HepG2 (cell line): Measurements from ENCODE around the gene CTDNEP1. TPM values are rescaled to one million over a fixed set of nuclear protein-coding genes. Genes with fewer than 3 reads are reported as not detected.
A peak's percentile ranks its signal among the peaks of the same experiment; 100 is the strongest.

Source experiments
- AGO2 ChIP-seq: fragments of 200-400 bp; formaldehyde crosslinking; optimal IDR thresholded peaks from 2 replicates; pipeline ENCODE3; 2017; ENCODE audit warnings: mild to moderate bottlenecking, low read depth, low read length, moderate library complexity
- ARHGAP35 ChIP-seq: sonication (generic); formaldehyde crosslinking; IDR thresholded peaks from 2 replicates; pipeline ENCODE4 v1.9.0; 2022; ENCODE audit warnings: mild to moderate bottlenecking, inconsistent platforms, moderate library complexity, missing genetic modification reagents, borderline replicate concordance
- ARID3A ChIP-seq: IDR thresholded peaks from 2 replicates; pipeline ENCODE4 v1.6.1; 2012; ENCODE audit warnings: low read depth, low read length, improper control_type of control experiment
- HES4 ChIP-seq: sonication (generic); formaldehyde crosslinking; IDR thresholded peaks from 2 replicates; pipeline ENCODE4 v1.9.0; 2021; ENCODE audit warnings: mild to moderate bottlenecking, missing genetic modification reagents, borderline replicate concordance
- KLF12 ChIP-seq: sonication (generic); formaldehyde crosslinking; IDR thresholded peaks from 2 replicates; pipeline ENCODE4 v1.4.0; 2020; ENCODE audit warnings: missing genetic modification reagents, borderline replicate concordance
- PHF21A ChIP-seq: sonication (generic); formaldehyde crosslinking; IDR thresholded peaks from 2 replicates; pipeline ENCODE4 v1.5.0; 2020; ENCODE audit warnings: mild to moderate bottlenecking, missing genetic modification reagents
- RXRA ChIP-seq: sonication (generic); formaldehyde crosslinking; IDR thresholded peaks from 2 replicates; pipeline ENCODE4 v1.5.1; 2020; ENCODE audit warnings: missing genetic modification reagents
- SALL1 ChIP-seq: sonication (generic); formaldehyde crosslinking; IDR thresholded peaks from 2 replicates; pipeline ENCODE4 v1.8.0; 2022; ENCODE audit warnings: mild to moderate bottlenecking, missing genetic modification reagents
- SOX6 ChIP-seq, 2 experiments: fragments of 450-650 bp in 1 of 2; sonication (generic) in 1 of 2; formaldehyde crosslinking in 1 of 2; IDR thresholded peaks; 2 replicates each; pipeline versions ENCODE4 v1.4.0 to v1.6.1; 2017 to 2020; ENCODE audit warnings: antibody characterized with exemption in 1 of 2, mild to moderate bottlenecking in 1 of 2, missing genetic modification reagents in 1 of 2
- STAT5B ChIP-seq: sonication (generic); formaldehyde crosslinking; IDR thresholded peaks from 2 replicates; pipeline ENCODE4 v1.4.0; 2020; ENCODE audit warnings: missing genetic modification reagents
- SUZ12 ChIP-seq: fragments of 150-350 bp; IDR thresholded peaks from 2 replicates; pipeline ENCODE4 v1.6.1; 2014; ENCODE audit warnings: low read depth, low read length
- TRIM24 ChIP-seq: sonication (generic); formaldehyde crosslinking; IDR thresholded peaks from 2 replicates; pipeline ENCODE4 v1.8.0; 2022; ENCODE audit warnings: mild to moderate bottlenecking, missing genetic modification reagents
- ZBTB8A ChIP-seq: sonication (generic); formaldehyde crosslinking; IDR thresholded peaks from 2 replicates; pipeline ENCODE4 v1.4.0; 2020; ENCODE audit warnings: mild to moderate bottlenecking, low read depth, missing genetic modification reagents, borderline replicate concordance
- ZNF205 ChIP-seq: IDR thresholded peaks from 2 replicates; pipeline ENCODE4 v1.6.1; 2018; ENCODE audit warnings: missing biosample characterization, missing genetic modification reagents
- ZNF280D ChIP-seq: sonication (generic); formaldehyde crosslinking; IDR thresholded peaks from 2 replicates; pipeline ENCODE4 v1.5.1; 2020; ENCODE audit warnings: mild to moderate bottlenecking, missing genetic modification reagents
- ZNF333 ChIP-seq: sonication (generic); formaldehyde crosslinking; IDR thresholded peaks from 2 replicates; pipeline ENCODE4 v1.4.0; 2020; ENCODE audit warnings: mild to moderate bottlenecking, missing genetic modification reagents, borderline replicate concordance
- ZSCAN25 ChIP-seq: sonication (generic); formaldehyde crosslinking; IDR thresholded peaks from 2 replicates; pipeline ENCODE4 v1.8.0; 2022; ENCODE audit warnings: mild to moderate bottlenecking, missing genetic modification reagents
- polyA plus RNA-seq, 8 experiments: library from polyadenylated mRNA; depleted of rRNA in 3 of 8; stranded (reverse) in 7 of 8; unstranded in 1 of 8; fragments of >200 nt; fragmentation: Illumina TruSeq in 4 of 8; extraction: Trizol in 4 of 8; gene quantifications; 2 replicates each; pipeline versions ENCODE4 v1.2.1 to v1.2.3, GENCODE V29; 2011 to 2016; ENCODE audit warnings: low read depth in 4 of 8, missing spikeins in 1 of 8, mixed read lengths in 1 of 8; ENCODE audit not compliant: insufficient read depth in 1 of 8
- total RNA-seq, 5 experiments: library from RNA; depleted of rRNA; stranded (reverse); fragments of >200 nt; fragmentation: Illumina TruSeq; extraction: Trizol; gene quantifications; 2 replicates each; pipeline ENCODE4 v1.2.3, GENCODE V29; 2016; ENCODE audit warnings: low read depth in 1 of 5
- TF ChIP-seq, protein P1 (sequence below): sonication (generic); formaldehyde crosslinking; IDR thresholded peaks from 2 replicates; pipeline ENCODE4 v1.4.0; 2020; ENCODE audit warnings: missing genetic modification reagents
- TF ChIP-seq, protein P2 (sequence below): sonication (generic); formaldehyde crosslinking; conservative IDR thresholded peaks from 2 replicates; pipeline ENCODE4 v1.4.0; 2020; ENCODE audit warnings: missing genetic modification reagents

CTDNEP1 gene
- total and polyA plus RNA-seq, 2 of the 13 experiments (the other 11 are each of a cell fraction or from before 2014, with no cell fraction given) = 19.8 to 118 TPM

DNA sequence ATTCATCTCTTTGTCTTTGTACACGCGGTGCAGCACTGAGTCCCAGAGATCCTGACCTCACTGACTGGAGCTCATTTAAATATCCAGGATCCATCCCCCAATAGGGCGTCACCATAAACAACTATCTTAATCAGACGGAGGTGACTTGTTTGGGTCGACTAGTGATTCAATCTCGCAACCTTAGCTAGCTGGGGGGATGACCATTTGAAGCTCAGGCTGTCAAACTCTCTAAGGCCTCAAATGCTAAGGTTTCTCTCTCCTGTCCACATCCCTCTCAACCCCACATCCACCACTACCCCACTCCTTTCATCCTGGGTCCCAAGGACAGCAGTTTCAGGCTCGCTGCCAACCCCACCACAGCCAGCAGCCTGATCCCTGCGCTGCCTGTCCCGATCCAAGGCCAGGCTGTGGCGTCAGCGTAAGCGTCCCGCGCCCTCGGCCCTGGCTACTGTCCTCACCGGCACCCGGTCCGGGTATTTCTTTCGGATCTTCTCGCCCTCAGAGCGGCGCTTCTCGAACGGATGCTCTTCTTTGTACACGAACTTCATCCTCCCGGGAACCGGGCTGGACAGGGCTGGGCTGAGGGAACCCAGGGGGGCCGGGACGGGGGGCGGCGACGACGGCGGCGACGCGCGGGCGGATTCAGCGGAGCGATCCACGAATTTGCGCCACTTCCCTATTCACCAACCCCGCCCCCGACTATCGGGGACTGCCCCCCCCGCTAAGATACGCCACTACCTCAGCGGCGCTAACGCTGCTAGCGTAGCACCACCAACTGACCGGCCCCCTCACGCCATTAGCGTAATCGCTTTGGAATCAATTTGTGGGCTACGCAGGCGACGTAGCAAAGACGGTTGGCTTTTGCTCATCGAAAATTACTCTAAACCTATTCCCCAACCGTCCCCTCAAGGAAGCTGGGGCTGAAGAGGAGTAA lies 9.5 kb downstream of the CTDNEP1 start, which contains the start of gene GABARAP (continued):
- TF ChIP-seq SUZ12 (no peak), SALL1 (CRISPR knock-in tag) (peak; percentile 65), ZNF280D (CRISPR knock-in tag) (no peak), TRIM24 (CRISPR knock-in tag) (no peak), RXRA (CRISPR knock-in tag) (peak; percentile 48), ZNF205 (CRISPR knock-in tag) (no peak), HES4 (CRISPR knock-in tag) (0 out of 2 replicates have a peak, but pooled peaks have one; percentile 71), PHF21A (CRISPR knock-in tag) (peak; percentile 58; the same call in 1 of the 2 replicates), ZBTB8A (CRISPR knock-in tag) (0 out of 2 replicates have a peak, but pooled peaks have one; percentile 18), ARID3A (0 out of 2 replicates have a peak, but pooled peaks have one; percentile 12), KLF12 (CRISPR knock-in tag) (no peak), ZNF333 (CRISPR knock-in tag) (no peak), AGO2 (peak; percentile 81), ZSCAN25 (CRISPR knock-in tag) (0 out of 2 replicates have a peak, but pooled peaks have one; percentile 34), ARHGAP35 (CRISPR knock-in tag) (0 out of 2 replicates have a peak, but pooled peaks have one; percentile 44), STAT5B (no peak), SOX6 (IDR thresholded peaks at IDR 0.05) (no peak), SOX6 (CRISPR knock-in tag; IDR thresholded peaks at IDR 0.05) (0 out of 2 replicates have a peak, but pooled peaks have one; percentile 39)
- TF ChIP-seq, protein P1, sequence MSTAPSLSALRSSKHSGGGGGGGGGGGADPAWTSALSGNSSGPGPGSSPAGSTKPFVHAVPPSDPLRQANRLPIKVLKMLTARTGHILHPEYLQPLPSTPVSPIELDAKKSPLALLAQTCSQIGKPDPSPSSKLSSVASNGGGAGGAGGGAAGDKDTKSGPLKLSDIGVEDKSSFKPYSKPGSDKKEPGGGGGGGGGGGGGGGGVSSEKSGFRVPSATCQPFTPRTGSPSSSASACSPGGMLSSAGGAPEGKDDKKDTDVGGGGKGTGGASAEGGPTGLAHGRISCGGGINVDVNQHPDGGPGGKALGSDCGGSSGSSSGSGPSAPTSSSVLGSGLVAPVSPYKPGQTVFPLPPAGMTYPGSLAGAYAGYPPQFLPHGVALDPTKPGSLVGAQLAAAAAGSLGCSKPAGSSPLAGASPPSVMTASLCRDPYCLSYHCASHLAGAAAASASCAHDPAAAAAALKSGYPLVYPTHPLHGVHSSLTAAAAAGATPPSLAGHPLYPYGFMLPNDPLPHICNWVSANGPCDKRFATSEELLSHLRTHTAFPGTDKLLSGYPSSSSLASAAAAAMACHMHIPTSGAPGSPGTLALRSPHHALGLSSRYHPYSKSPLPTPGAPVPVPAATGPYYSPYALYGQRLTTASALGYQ = no peak
- TF ChIP-seq, protein P2, sequence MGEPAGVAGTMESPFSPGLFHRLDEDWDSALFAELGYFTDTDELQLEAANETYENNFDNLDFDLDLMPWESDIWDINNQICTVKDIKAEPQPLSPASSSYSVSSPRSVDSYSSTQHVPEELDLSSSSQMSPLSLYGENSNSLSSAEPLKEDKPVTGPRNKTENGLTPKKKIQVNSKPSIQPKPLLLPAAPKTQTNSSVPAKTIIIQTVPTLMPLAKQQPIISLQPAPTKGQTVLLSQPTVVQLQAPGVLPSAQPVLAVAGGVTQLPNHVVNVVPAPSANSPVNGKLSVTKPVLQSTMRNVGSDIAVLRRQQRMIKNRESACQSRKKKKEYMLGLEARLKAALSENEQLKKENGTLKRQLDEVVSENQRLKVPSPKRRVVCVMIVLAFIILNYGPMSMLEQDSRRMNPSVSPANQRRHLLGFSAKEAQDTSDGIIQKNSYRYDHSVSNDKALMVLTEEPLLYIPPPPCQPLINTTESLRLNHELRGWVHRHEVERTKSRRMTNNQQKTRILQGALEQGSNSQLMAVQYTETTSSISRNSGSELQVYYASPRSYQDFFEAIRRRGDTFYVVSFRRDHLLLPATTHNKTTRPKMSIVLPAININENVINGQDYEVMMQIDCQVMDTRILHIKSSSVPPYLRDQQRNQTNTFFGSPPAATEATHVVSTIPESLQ (CRISPR knock-in tag) = no peak
